CD4-positive, alpha-beta T cell treated with Interleukin-17A for 4 hours (primary cell): ENCODE data around the gene SRA1.
"Not testable (repeated sequence)": the region's sequence is repeated elsewhere in the genome, so short reads cannot be mapped to it uniquely, and the experiment has no call there.

ENCODE experiments used
- DNase-seq: peaks from one replicate; pipeline ENCODE4 v3.0.0-alpha.2; 2020; ENCODE audit warnings: mixed read lengths

SRA1 gene

DNA sequence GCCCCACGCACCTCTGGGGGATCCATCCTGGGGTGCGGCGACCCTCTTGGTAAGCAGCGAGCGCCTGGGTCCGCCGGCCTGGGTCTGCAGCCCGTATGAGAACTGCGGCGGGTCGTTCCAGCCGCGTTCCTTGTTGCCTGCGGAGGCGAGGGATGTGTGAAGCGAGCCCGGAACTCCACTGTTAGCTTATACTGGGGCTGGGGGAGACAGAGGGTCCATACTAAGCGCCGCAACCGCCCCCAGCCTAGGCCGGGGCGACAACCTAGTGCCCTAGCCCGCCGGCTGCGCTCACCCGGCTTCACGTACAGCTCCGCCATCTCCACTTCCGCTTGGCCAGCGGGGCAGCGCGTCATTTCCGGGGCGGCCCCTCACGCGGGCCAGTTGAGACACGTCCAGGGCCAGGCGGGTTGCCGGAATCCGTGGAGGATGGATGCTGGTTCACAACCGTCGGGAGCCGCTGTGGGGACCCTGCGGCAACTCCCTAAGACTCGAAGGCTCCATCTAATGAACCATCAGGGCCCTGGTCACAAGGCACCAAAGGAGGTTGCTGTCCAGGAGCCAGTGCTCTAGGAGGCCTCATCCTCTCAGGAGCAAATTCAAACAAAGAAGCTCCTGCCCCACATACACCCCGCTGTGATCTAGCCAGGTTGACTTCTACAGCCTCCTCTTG is at the start of gene SRA1:
TSS of gene SRA1 (minus strand) at position 338 of the 670 bp plus-strand sequence. CDS start at position 317, 21 bp downstream.
- DNase-seq = peak; percentile 86

DNA sequence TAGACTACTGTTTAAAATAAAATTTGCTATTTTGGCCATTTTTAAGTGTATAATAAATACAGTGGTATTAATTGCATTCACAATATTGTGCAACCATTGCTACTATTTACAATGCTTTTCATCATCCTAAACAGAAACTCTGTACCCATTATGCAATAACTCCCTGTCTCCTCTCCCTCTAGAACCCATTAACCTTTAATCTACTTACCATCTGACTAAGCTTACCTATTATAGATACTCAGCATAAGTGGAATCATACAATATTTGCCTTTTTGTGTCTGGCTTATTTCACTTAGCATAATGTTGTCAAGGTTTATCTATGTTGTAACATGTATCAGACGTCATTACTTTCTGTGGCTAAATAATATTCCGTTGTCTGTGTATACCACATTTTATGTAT is 49.8 kb upstream of the SRA1 start:
- DNase-seq = no peak

DNA sequence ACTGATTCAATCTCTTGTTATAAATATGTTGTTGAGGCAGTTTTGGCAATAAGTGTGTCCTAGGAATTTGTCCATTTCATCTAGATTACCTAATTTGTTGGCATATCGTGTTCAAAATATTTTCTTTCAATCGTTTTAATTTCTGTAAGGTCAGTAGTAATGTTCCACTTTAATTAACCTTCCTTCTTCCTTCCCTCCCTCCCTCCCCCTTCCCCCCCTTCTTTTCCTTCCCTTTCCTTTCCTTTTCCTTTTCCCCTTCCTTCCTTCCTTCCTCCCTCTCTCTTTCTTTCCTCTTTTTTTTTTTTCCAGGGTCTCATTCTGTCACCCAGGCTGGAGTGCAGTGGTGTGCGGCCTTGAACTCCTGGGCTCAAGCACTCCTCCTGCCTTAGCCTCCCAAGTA is 48.6 kb upstream of the SRA1 start:
- DNase-seq = no peak

DNA sequence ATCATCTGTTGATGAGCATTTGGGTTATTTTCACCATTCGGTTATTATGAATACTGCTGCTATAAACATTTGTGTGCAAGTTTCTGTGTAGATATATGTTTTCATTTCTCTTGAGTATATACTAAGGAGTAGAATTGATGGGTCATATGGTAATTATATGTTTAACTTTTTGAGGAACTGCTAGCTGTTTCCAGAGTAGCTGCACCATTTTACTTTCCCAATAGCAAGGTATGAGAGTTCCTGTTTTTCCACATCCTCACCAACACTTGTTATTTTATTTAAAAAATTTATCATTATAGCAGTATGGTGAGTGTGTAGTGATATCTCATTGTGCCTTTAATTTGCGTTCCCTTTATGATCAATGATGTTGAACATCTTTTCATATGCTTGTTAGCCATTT is 46.5 kb upstream of the SRA1 start:
- DNase-seq = no peak

DNA sequence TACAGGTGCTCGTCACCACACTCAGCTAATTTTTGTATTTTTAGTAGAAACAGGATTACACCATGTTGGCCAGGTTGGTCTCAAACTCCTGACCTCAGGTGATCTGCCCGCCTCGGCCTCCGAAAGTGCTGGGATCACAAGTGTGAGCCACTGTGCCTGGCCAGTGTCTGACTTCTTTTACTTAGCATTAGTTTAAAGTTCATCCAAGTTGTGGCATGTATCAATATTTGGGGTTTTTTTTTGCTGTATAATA is 46.1 kb upstream of the SRA1 start:
- DNase-seq = not testable (repeated sequence)

DNA sequence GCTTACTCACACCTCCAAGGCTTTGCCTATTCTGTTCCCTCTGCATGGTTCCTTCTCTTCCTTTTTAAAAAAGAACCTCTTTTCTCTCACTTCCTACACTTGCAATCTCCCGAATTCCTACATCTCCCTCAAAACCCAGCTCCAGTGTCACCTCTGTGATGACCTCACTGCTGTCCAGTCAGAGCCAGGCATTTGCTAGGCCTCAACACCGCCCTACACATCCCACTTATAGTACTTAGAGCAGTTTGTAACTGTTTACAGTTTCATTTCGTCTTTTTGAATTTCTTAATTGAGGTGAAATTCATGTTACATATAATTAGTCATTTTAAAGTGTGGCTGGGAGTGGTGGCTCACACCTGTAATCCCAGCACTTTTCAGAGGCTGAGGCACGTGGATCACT is 44.9 kb upstream of the SRA1 start:
- DNase-seq = no peak

DNA sequence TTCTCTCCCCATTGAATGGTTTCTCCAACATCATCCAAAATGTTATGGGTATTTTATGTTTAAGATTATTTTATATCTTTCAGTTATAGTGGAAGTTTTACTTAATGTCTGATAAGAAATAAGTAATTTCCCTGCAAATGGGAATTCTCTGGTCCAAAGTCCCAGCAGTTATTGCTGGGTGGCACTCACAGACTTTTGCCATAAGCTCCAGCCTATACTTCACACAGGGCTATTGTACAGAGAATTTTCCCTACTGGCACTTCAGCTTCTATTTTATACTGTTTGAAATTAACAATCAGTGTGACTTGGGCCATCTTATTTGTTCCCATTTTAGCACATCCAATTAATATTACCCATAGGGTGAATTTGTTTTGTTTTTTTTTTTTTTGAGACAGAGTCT is 42.8 kb upstream of the SRA1 start:
- no peak for DNase-seq

DNA sequence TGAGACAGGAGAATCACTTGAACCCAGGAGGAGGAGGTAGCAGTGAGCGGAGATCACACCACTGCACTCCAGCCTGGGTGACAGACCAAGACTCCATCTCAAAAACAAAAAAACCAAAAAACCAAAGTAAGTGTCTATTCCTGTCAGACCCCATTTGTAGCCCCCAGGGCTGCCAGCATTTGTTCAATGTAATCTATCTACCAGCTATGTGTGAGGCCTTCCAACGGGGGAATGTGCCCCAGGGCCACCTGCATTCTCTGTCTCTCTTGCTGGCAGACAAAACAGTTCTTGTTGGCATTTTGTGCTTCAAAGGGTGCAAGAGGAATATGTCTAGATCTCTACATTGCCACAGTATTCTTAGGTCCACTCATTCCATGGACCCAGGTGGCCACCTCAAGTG is 41.6 kb upstream of the SRA1 start:
- DNase-seq = no peak

DNA sequence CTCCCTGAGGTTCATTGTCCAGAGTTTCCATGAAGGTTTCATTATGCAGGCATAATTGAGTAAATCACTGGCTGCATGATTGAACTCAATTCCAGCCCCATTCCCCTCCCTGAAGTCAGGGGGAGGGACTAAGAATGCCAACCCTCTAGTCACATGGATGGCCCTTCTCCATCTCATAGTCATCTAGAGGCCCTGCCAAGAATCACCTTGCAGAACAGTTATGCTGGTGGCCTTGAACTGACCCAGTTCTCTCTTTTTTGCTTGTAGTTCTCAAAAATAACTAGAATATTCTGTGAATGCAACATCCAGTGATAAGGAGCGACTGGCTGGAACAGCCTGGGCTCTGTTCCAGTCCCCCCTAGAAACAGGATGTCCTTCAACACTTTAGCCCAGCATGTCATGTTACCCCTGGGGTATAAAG is 39.1 kb upstream of the SRA1 start:
- DNase-seq = no peak

DNA sequence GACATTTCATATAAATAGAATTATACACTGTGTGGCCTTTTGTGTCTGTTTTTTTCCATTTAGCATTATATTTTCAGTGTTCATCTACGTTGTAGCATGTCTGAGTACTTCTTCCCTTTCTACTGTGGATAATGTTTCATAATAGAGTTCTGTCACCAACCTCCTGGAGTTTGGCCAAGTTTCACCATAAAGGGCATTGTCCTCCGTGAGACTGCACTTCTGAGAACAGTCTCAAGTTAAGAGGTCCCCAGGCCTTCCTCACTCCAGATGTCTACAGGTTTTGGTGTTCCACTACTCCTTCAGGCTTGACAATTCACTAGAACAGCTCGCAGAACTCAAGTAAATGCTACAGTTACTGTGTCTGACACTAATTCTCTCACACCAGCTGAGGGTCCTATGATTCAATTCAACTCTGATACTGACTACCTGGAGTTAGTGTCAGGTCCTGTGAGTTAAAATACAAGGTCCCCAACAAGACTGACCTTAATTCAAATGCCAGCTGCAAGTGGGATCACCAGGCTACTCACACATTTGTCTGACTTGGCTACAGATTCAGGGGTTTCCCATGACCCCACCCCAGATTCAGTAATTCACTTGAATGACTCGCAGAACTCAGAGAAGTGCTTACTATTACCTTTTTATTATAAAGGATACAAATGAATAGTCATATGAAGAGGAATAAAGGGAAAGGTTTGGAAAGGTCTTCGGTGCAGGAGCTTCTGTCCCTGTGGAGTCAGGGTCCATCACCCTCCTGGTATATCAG is 38.4 kb upstream of the SRA1 start:
- DNase-seq = no peak

DNA sequence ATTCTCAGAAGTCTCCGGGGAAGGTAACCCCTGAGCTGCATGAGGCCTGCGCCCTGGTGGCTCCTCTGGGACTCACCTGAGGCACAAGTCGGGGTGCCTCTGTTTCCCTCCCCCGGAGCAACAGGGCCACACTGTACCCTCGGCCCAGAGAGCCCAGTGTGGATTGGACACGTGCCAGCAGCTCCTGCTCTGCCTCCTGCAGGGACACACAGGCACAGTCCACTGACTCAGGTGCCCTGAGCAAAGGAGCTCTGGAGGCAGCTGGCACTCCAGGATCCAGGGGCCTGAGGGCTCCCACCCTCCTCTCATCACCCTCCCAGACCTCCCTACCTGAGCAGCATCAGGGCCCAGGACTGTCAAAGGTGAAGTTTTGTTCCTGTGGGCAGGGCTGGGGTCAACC is 36.9 kb upstream of the SRA1 start:
- no peak for DNase-seq

DNA sequence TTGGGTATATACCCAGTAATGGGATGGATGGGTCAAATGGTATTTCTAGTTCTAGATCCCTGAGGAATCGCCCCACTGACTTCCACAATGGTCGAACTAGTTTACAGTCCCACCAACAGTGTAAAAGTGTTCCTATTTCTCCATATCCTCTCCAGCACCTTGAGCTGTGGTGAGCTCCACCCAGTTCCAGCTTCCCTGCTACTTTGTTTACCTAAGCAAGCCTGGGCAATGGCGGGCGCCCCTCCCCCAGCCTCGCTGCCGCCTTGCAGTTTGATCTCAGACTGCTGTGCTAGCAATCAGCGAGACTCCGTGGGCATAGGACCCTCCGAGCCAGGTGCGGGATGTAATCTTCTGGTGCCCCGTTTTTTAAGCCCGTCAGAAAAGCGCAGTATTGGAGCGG is 35.8 kb upstream of the SRA1 start:
- DNase-seq = not testable (repeated sequence)

DNA sequence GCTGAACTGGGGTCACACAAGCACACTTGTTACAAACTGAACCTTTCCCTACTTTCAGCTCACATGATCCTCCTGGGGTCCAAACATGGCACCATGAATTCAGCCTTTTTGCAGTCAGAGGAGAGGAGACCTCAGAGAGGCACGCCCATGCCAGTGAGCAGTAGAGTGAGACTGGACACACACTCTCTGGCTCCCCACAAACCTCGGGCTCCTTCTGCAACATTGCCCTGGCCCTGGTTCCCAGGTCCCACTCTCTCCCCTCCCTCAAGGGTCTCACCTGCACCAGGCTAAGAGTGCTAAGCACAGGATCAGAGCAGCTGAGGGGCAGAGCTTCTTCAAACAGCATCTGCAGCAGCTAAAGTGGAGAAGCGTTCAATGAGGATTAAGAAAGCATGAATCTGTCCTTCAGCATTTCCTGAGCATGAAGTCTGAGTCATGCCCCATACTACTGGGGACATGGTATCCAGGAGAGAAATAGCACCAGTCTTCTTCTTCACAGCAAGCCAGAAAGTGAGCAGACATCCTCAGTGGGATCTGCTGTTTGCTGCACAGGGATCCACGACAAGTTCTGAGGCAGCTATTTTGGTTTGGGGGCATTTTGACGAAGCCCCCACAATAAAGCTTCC is 34.6 kb upstream of the SRA1 start:
- no peak for DNase-seq

DNA sequence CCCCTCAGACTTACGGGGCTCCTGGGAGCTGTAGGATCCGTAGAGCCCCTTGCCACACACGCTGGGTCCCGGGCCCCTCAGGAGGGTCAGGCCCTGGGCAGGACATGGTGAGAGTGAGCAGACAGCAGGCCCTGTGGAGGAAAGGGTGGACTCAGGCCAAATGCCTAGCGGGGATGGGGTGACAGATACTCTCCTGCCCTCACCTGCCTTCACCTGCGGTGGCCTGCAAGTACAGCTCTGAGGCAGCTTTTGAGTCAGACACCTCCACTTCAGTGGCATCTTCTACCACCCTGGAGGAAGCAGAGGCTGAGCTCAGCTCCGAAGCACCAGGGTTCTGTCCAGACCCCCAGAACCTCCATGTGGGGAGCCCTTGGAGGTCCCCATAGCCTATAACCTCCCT is 33.6 kb upstream of the SRA1 start:
- DNase-seq = no peak

DNA sequence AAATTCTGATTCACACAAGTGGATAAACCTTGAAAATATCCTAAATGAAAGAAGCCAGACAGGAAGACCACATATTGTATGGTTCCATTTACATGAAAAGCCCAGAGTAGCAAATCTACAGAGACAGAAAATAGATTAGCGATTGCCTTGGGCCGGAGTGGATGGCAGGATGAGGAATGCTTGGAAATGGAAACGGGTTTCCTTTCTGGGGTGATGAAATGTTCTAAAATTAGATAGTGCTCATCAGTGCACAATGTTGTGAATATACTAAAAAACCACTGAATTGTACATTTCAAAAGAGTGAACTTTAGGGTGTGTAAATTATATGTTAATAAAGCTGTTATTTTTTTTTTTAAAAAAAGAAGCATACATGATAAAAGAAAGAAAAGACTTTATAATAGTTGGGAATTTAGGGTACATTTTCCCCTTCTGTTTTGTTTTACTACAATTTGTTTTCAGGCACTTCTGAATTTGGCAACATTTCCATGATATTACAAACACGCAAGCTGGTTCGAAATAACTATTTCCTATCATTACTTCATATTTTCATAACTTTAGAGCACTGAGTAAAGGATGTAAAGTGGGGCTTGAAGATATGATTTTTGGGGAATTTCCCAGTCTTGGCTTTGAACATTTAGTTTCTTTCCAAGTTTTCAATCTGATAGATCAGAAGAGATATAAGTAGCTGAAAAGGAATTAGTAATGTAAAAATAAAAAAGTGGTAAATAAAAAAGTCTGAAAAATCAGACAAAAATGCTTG is 31.2 kb upstream of the SRA1 start:
- no peak for DNase-seq

DNA sequence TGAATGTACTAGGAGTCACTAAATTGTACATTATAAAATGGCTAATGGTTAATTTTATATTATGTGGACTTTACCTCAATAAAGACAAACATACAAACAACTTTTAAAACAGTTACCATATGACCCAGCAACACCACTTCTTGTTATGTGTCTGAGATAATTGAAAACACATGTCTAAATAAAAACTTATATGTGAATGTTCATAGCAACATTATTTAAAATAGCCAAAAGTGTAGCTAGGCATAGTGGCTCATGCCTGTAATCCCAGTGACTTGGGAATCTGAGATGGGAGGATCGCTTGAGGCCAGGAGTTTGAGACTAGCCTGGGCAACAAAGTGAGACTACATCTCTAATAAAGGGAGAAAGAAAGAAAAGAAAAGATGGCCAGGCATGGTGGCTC is 30.2 kb upstream of the SRA1 start:
- no peak for DNase-seq

DNA sequence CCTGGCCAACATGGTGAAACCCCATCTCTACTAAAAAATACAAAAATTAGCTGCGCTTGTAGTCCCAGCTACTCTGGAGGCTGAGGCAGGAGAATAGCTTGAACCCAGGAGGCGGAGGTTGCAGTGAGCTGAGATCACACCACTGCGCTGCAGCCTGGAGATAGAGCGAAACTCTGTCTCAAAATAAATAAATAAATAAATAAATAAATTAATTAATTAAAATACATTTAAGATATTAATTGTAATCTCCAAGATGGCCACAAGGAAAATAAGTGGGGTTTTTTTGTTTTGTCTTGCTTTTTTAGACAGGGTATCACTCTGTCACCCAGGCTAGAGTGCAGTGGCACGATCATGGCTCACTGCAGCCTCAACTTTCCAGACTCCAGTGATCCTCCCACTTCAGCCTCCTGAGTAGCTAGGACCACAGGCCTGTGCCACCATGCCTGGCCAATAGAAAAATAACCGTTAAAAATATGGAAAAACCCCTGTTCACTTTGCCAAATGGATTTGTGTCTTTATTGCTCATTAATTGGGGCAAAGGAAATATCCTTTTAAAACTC is 22.0 kb upstream of the SRA1 start:
- DNase-seq = not testable (repeated sequence)

DNA sequence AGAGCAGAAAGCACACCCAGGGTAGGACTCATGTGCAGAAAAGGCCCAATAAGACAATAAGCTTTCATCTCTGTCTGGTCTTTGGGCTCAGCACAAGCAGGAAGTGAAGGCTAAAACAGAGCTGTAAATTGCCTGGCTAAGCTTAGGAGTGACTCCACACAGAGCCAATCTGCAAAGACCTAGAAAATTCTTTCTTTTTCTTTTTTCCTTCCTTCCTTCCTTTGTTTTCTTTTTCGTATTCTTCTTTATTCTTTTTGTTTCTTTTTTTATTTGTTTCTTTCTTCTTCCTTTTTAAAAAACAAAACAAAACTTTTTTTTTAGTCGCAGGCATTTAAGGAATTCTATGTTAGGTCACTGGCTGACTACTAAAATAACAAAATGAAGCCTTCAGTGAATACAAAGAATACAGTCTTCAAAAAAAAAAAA is 19.5 kb upstream of the SRA1 start:
- no peak for DNase-seq

DNA sequence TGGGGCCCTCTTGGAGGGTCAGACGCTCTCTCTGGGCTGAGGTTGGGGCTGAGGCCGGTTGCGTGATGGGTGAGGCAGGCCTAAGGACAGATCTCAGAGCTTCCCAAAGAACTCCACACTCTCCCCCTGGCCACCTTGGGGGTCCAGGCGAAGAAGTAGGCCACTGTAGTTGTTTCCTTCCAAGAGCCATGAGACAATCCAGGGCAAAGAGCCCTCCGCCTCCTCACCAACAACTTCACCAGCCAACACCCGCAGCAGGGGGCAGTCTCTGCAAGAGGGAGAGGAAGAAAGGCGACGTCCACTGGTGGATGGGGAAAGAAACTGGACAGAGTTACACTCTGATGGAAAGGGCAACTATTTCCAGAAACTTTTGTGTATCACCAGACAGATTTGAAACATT is 18.0 kb upstream of the SRA1 start:
- DNase-seq = no peak

DNA sequence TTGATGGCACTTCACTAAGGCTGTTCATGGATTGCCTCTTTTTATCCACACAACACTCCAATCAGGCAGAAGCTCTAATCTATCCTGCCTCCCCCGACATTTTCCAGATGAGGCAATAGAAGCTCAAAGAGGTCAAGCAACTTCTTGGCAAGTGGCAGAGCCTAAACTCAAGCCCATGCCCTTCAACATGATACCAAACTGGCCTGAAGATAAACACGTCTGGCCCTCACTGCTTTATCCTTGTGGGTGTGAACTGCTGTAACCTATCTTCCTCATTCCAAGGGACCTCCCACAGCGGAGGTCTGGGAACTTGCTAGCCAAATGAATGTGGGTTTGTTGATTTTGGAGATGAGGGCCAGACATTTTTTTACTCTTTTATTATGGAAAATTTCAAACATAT is 16.9 kb upstream of the SRA1 start:
- no peak for DNase-seq

DNA sequence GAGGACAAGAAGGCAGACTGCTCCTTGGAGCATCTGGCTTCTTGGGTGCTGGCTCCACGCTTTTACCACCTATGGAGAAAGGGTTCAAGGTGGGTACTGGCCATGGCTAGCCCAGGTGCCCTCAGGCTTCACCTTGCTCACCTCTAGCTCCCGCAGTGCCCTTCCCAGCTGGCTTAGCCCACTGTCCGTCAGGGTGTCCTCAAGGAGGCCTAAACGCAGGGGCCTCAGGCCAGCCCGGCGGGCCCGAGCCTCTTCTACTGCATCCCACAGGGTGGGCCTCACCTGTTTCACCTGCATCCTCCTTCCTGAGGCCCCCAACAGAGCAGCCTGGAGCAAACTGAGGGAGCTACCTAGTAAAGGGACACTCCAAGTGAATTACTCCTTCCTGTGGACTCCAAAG is 16.4 kb upstream of the SRA1 start:
- no peak for DNase-seq

DNA sequence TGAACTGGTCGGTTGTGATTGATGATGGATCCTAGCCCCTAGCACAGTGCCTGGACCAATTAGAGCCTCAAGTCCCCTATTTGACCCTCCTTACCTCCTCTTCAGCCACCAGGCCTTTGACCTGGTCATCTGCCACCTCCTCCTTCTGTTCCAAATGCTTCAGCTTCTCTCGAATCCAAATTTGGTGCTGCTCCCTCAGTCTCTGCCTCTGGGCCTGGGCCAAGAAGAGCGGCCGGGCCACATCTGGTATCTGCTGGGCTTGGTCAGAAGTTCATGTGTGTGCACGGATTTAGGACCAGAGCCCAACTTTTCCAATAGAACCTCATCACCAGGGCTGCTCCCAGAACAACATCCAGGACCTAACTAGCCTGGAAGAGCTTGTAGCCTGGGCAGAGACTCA is 13.8 kb upstream of the SRA1 start:
- DNase-seq = no peak

DNA sequence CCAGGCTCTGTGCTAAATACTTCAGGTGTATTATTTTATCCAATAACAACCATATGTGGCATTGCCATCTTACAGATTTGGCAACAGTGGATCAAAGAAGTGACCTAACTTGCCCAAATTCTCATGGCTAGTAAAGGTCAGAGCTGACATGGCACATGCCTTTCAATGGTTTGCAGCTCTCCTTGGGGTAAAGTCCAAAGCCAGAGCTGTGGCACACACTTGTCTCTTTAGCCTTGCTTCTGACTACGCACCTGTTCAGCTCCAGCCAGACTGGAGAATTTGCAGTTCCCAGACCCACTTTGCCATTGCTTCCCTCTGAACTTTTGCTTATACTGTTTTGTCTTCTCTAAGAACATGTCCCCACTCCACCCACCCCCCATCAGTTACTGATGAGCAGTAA is 13.2 kb upstream of the SRA1 start:
- DNase-seq = no peak
